Type B pancreatic cell (in vitro differentiated cells): ENCODE data around the gene ITPK1. TPM values are rescaled to one million over a fixed set of nuclear protein-coding genes. Genes with fewer than 3 reads are reported as not detected.

Experiments used
- DNase-seq: peaks from one replicate; pipeline ENCODE4 v3.0.0; 2021; ENCODE audit warnings: mixed read lengths; ENCODE audit not compliant: unreplicated experiment; ENCODE audit errors: extremely low spot score
- H3K27ac Mint-ChIP-seq: 2 replicates; pipeline ENCODE4 v1.8.0; 2021; ENCODE audit warnings: mild to moderate bottlenecking, mixed read lengths
- H3K27me3 Mint-ChIP-seq: 2 replicates; pipeline ENCODE4 v1.8.0; 2021; ENCODE audit warnings: mixed read lengths
- H3K36me3 Mint-ChIP-seq: 2 replicates; pipeline ENCODE4 v1.8.0; 2021; ENCODE audit warnings: mixed read lengths
- H3K4me1 Mint-ChIP-seq: one replicate; pipeline ENCODE4 v1.8.0; 2021; ENCODE audit warnings: mixed read lengths; ENCODE audit not compliant: unreplicated experiment
- H3K4me3 Mint-ChIP-seq: 2 replicates; pipeline ENCODE4 v1.8.0; 2021; ENCODE audit warnings: mild to moderate bottlenecking, mixed read lengths
- H3K9me3 Mint-ChIP-seq: 2 replicates; pipeline ENCODE4 v1.8.0; 2021; ENCODE audit warnings: mixed read lengths
- total RNA-seq: library from RNA; stranded (reverse); gene quantifications from 2 replicates; pipeline ENCODE4 v1.2.1, GENCODE V29; 2021; ENCODE audit warnings: low replicate concordance
- TF ChIP-seq, protein P1 (sequence below): fragments of 200-600 bp; sonication (generic); conservative IDR thresholded peaks from 2 replicates; pipeline ENCODE4 v1.5.0; 2021; ENCODE audit warnings: antibody characterized with exemption, mild to moderate bottlenecking

ITPK1 gene
- total RNA-seq, 1 donor from 2014 or later = 40.2 TPM

DNA sequence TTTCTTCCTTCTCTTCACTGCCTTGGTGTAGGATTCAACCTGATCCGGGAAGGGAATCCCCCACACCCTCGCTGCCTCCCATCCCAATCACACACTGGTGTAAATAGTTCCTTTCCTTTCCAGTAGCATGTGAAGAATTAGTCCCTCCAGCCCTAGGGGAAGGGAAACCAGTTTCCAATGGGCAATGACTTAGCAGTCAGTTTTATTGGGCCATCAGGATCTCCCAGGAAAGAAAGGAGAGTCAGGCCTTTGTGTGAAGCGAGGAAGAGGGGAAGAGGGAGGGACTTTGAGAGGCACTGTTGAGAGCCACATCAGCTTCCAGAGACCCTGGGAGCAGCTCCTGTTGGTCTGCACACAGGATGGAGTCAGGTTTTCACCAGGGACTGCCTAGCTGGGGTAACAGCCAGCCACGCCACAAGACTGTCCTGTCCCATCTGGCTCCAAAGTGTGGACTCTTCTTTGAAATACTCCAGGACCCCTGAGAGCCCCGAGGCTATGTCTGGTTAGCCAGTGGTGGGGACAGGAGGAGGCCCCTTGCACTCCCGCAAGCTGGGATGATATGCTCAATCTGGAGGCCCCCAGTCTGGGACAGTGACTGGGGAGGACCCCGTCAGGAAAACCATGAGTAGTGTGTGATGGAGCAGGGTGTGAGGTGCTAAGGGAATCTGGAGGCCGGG, 41.1 kb upstream of the ITPK1 start:
- Mint-ChIP-seq H3K27me3 (no peaks in the 10 kb centered on the region), H3K36me3 (no peaks in the 10 kb centered on the region), H3K4me3 (no peak overlapping the region), H3K4me1 (no peaks in the 10 kb centered on the region), H3K27ac (no peak overlapping the region), H3K9me3 (no peaks in the 10 kb centered on the region)
- TF ChIP-seq, protein P1, sequence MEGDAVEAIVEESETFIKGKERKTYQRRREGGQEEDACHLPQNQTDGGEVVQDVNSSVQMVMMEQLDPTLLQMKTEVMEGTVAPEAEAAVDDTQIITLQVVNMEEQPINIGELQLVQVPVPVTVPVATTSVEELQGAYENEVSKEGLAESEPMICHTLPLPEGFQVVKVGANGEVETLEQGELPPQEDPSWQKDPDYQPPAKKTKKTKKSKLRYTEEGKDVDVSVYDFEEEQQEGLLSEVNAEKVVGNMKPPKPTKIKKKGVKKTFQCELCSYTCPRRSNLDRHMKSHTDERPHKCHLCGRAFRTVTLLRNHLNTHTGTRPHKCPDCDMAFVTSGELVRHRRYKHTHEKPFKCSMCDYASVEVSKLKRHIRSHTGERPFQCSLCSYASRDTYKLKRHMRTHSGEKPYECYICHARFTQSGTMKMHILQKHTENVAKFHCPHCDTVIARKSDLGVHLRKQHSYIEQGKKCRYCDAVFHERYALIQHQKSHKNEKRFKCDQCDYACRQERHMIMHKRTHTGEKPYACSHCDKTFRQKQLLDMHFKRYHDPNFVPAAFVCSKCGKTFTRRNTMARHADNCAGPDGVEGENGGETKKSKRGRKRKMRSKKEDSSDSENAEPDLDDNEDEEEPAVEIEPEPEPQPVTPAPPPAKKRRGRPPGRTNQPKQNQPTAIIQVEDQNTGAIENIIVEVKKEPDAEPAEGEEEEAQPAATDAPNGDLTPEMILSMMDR = no peak
- no peak for DNase-seq

GRCh38 chr14:93155667-93156066, 39.9 kb upstream of the ITPK1 start:
- TF ChIP-seq, protein P1 = no peak
- no peaks in the 10 kb centered on the region for H3K27me3 Mint-ChIP-seq
- H3K27ac Mint-ChIP-seq = no peak overlapping the region
- DNase-seq = no peak
- H3K9me3 Mint-ChIP-seq = no peaks in the 10 kb centered on the region
- H3K4me1 Mint-ChIP-seq = peaks cover 6% of the 10 kb centered on the region
- H3K4me3 Mint-ChIP-seq = no peak overlapping the region
- no peaks in the 10 kb centered on the region for H3K36me3 Mint-ChIP-seq

DNA sequence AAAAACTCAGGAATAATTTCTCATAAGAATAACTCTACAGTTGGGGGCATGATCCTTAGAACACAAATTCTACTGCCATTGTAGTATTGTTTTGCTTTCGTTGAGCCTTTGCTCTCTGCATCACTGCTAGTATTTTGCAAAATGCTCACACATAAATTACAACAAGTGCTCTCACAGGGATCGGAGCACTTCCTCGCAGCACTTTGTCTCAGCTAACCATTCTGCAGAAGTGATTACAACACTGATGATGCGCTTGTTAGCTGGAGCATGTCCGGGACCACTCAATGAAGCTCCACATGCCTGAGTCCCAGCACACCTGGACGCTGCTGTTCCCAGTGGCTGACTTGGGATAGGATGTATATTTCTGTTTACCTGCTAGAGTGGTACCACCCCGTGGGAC, 37.4 kb upstream of the ITPK1 start:
- H3K27ac Mint-ChIP-seq = no peak overlapping the region
- H3K4me1 Mint-ChIP-seq = peaks cover 14% of the 10 kb centered on the region
- no peaks in the 10 kb centered on the region for H3K27me3 Mint-ChIP-seq
- no peak overlapping the region for H3K4me3 Mint-ChIP-seq
- no peaks in the 10 kb centered on the region for H3K36me3 Mint-ChIP-seq
- no peak for DNase-seq
- H3K9me3 Mint-ChIP-seq = no peaks in the 10 kb centered on the region
- TF ChIP-seq, protein P1 = no peak

GRCh38 chr14:93150227-93151208, 34.8 kb upstream of the ITPK1 start:
- no peak for DNase-seq
- TF ChIP-seq, protein P1 = no peak
- Mint-ChIP-seq H3K36me3 (no peaks in the 10 kb centered on the region), H3K4me3 (no peak overlapping the region), H3K4me1 (peaks cover 14% of the 10 kb centered on the region), H3K9me3 (no peaks in the 10 kb centered on the region), H3K27ac (peak overlapping the region; percentile 46), H3K27me3 (no peaks in the 10 kb centered on the region)

DNA sequence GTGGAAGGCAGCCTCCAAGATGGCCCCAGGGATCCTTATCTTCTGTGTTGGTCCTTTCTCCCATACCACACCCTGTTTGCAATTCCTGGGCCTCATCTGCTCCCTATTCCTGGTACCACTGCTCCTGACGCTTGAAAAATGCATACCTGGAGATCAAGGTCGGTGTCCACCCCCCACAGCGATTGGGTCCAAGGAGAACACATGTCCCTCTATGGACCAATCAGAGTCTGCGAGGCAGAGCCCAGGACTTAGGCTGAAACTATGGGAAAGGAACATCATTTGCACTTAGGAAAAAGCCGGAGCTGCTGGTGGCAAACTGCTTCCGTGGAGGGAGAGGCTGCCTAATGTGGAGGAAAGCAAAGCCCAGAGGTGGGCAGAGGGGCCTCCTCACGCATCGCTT, 33.3 kb upstream of the ITPK1 start:
- Mint-ChIP-seq H3K4me3 (no peak overlapping the region), H3K9me3 (no peaks in the 10 kb centered on the region), H3K27ac (no peak overlapping the region), H3K27me3 (no peaks in the 10 kb centered on the region), H3K4me1 (peaks cover 14% of the 10 kb centered on the region), H3K36me3 (no peaks in the 10 kb centered on the region)
- TF ChIP-seq, protein P1 = no peak
- no peak for DNase-seq
